Suppressor macrophage (primary cell): ENCODE results near the gene KLF11.

Source experiments
- DNase-seq, 4 experiments: peaks; one replicate each; pipeline ENCODE4 v3.0.0-alpha.2; 2020 to 2022

Gene KLF11

GRCh38 chr2:10065773-10066055 lies 22.4 kb downstream of the KLF11 start:
- DNase-seq = no peak

GRCh38 chr2:10067330-10067729 lies 24.0 kb downstream of the KLF11 start:
- DNase-seq = no peak

GRCh38 chr2:10067881-10068280 lies 24.5 kb downstream of the KLF11 start:
- no peak for DNase-seq

- DNase-seq = no peak
Observed at GRCh38 chr2:10071176-10071575, 27.8 kb downstream of the KLF11 start.

- no peak for DNase-seq
Observed at GRCh38 chr2:10071595-10071994, 28.2 kb downstream of the KLF11 start.

- peak; percentile 86 to 93 (median 90) for DNase-seq
Observed at GRCh38 chr2:10072656-10073480, 29.5 kb downstream of the KLF11 start.

GRCh38 chr2:10073706-10074105 lies 30.4 kb downstream of the KLF11 start:
- DNase-seq = no peak

- no peak for DNase-seq
Observed at GRCh38 chr2:10075101-10075500, 31.8 kb downstream of the KLF11 start.

- peak in 1 of 4 experiments; percentile 19 for DNase-seq
Observed at GRCh38 chr2:10075571-10076209, 32.3 kb downstream of the KLF11 start.

- no peak for DNase-seq
Observed at GRCh38 chr2:10076511-10076910, 33.2 kb downstream of the KLF11 start.

- DNase-seq = no peak
Observed at GRCh38 chr2:10076988-10077527, 33.7 kb downstream of the KLF11 start.

GRCh38 chr2:10078001-10078400 lies 34.7 kb downstream of the KLF11 start:
- DNase-seq = no peak

GRCh38 chr2:10078704-10079265 lies 35.4 kb downstream of the KLF11 start:
- no peak for DNase-seq

- peak in 2 of 4 experiments; percentile 27 to 47 for DNase-seq
Observed at GRCh38 chr2:10079266-10079869, 36.0 kb downstream of the KLF11 start.

GRCh38 chr2:10079870-10080535 lies 36.7 kb downstream of the KLF11 start, which contains the start of gene CYS1:
Gene CYS1, minus strand, starts transcription at chr2:10080411. Its CDS starts 188 bp downstream, at chr2:10080223.
- DNase-seq = peak; percentile 9 to 56 (median 22)

- DNase-seq = peak in 1 of 4 experiments; percentile 10
Observed at GRCh38 chr2:10080536-10081304, 37.4 kb downstream of the KLF11 start.

GRCh38 chr2:10083046-10083445 lies 39.7 kb downstream of the KLF11 start:
- no peak for DNase-seq

- no peak for DNase-seq
Observed at GRCh38 chr2:10083692-10084211, 40.4 kb downstream of the KLF11 start.

- DNase-seq = no peak
Observed at GRCh38 chr2:10084223-10084865, 41.0 kb downstream of the KLF11 start.

GRCh38 chr2:10085043-10085667 lies 41.8 kb downstream of the KLF11 start:
- no peak for DNase-seq
